Spleen (tissue), 11 donors: ENCODE measurements around the gene HSD17B12. TPM values are rescaled to one million over a fixed set of nuclear protein-coding genes. Genes with fewer than 3 reads are reported as not detected.

Experiments
- DNase-seq: peaks from one replicate; pipeline ENCODE4 v3.0.0-alpha.2; 2020
- H3K27ac ChIP-seq, 8 donors: fragments of 200-600 bp; sonication (generic) in 7 of 8; 1 replicate in 4 of 8; 2 replicates in 4 of 8; pipeline versions ENCODE4 v1.5.0 to v1.8.0; 2016 to 2021; ENCODE audit warnings: inconsistent platforms in 4 of 8, mild to moderate bottlenecking in 4 of 8, moderate library complexity in 1 of 8
- H3K27me3 ChIP-seq, 7 donors: fragments of 200-600 bp; sonication (generic) in 6 of 7; replicated peaks in 1 of 7; 1 replicate in 4 of 7; 2 replicates in 3 of 7; pipeline versions ENCODE4 v1.5.0 to v1.8.0; 2016 to 2021; ENCODE audit warnings: inconsistent platforms in 3 of 7, mild to moderate bottlenecking in 1 of 7
- H3K36me3 ChIP-seq, 6 donors: fragments of 200-600 bp; sonication (generic) in 5 of 6; 1 replicate in 4 of 6; 2 replicates in 2 of 6; pipeline versions ENCODE4 v1.5.0 to v1.8.0; 2016 to 2021; ENCODE audit warnings: inconsistent platforms in 2 of 6
- H3K4me1 ChIP-seq, 6 donors: fragments of 200-600 bp; sonication (generic) in 5 of 6; 1 replicate in 3 of 6; 2 replicates in 3 of 6; pipeline versions ENCODE4 v1.5.0 to v1.8.0; 2016 to 2021; ENCODE audit warnings: inconsistent platforms in 3 of 6
- H3K4me3 ChIP-seq, 8 donors: fragments of 200-600 bp; sonication (generic) in 7 of 8; 1 replicate in 4 of 8; 2 replicates in 4 of 8; pipeline versions ENCODE4 v1.5.0 to v1.8.0; 2016 to 2021; ENCODE audit warnings: inconsistent platforms in 4 of 8, mild to moderate bottlenecking in 4 of 8, moderate library complexity in 2 of 8
- H3K9me3 ChIP-seq, 8 donors: fragments of 200-600 bp; sonication (generic) in 7 of 8; 1 replicate in 4 of 8; 2 replicates in 4 of 8; pipeline versions ENCODE4 v1.5.0 to v1.8.0; 2016 to 2021; ENCODE audit warnings: inconsistent platforms in 4 of 8
- CTCF ChIP-seq, 11 experiments: fragments of 200-600 bp in 7 of 11; fragments of 450-650 bp in 4 of 11; sonication (generic) in 4 of 11; IDR thresholded peaks in 8 of 11; conservative IDR thresholded peaks in 3 of 11; 1 replicate in 7 of 11; 2 replicates in 4 of 11; pipeline versions ENCODE4 v1.4.0 to v1.8.0; 2016 to 2021; ENCODE audit warnings: antibody characterized with exemption in 11 of 11, inconsistent platforms in 4 of 11, mild to moderate bottlenecking in 1 of 11
- POLR2A ChIP-seq, 3 donors: fragments of 450-650 bp; IDR thresholded peaks; one replicate each; pipeline ENCODE4 v1.5.1; 2017; ENCODE audit warnings: antibody characterized with exemption in 3 of 3, mild to moderate bottlenecking in 1 of 3
- POLR2AphosphoS5 ChIP-seq, 3 donors: sonication (generic); formaldehyde crosslinking; IDR thresholded peaks; one replicate each; pipeline ENCODE4 v1.5.1; 2017; ENCODE audit warnings: antibody characterized with exemption in 3 of 3
- WGBS, 5 donors: extraction: QIAGEN DNeasy Blood & Tissue Kit in 3 of 5; methylation state at CpG; one replicate each; pipeline versions ENCODE4 v1.1.5 to v1.1.7; 2013 to 2018; 5-methylcytosine and 5-hydroxymethylcytosine counted together
- intact Hi-C: fragments of 100-400 bp; cut with DNase I; formaldehyde crosslinking; loops from one replicate; pipeline ENCODE4 v1.15.0; 2023; ENCODE audit warnings: low total_unique reads
- polyA plus RNA-seq, 3 donors: library from polyadenylated mRNA; stranded (reverse); fragments of 200-250 nt; gene quantifications; one replicate each; pipeline ENCODE4 v1.2.1, GENCODE V29; 2013
- total RNA-seq, 7 donors: library from RNA; depleted of rRNA in 3 of 7; stranded (reverse); fragments of >200 nt in 3 of 7; fragmentation: NEBNext Ultra II Directional in 4 of 7; extraction: Animal tissue kit (Norgen Biotek cat#: 25700) in 4 of 7; gene quantifications; one replicate each; pipeline versions ENCODE4 v1.1.0 to v1.2.1, GENCODE V29; 2016 to 2021
- donor health status: healthy with polysubstance abuse.
- donor health status: DM: no; HTN: no; CAD: no; lungs with moderate emphysema.
- donor health status: DM: no; HTN: no; CAD: no.
- donor health status: Bipolar disorder and iron deficiency.
- donor health status: healthy.
- donor health status: DM: no; HTN: no; CAD: no.
- donor health status: DM: yes; HTN: yes; CAD: no.

HSD17B12 gene
- total and polyA plus RNA-seq, 10 donors, result 17.5 to 80.0 (median 56.3) TPM

GRCh38 chr11:43832536-43832935 is 152.0 kb downstream of the HSD17B12 start:
- no peak for DNase-seq
- Histone ChIP-seq H3K27ac (no peak overlapping the region), H3K4me1 (peaks cover 0 to 8% (median 2%) of the 10 kb centered on the region in 6 donors), H3K9me3 (no peaks in the 10 kb centered on the region), H3K4me3 (no peak overlapping the region), H3K36me3 (peaks cover 0 to 32% (median 10%) of the 10 kb centered on the region in 6 donors), H3K27me3 (no peaks in the 10 kb centered on the region)
- TF ChIP-seq POLR2A (IDR thresholded peaks at IDR 0.05) (no peak), POLR2AphosphoS5 (IDR thresholded peaks at IDR 0.05) (no peak), CTCF (IDR thresholded peaks at IDR 0.05 in 8 of 11, conservative IDR thresholded peaks at IDR 0.05 in 3 of 11) (no peak)
- intact Hi-C loops, result no loop called here
- WGBS, 5 donors, result 93 to 100% (median 96%) methylated on average over 4 of the region's 4 CpGs

- Histone ChIP-seq H3K4me1 (peaks cover 0 to 8% (median 2%) of the 10 kb centered on the region in 6 donors), H3K36me3 (peaks cover 0 to 40% (median 10%) of the 10 kb centered on the region in 6 donors), H3K9me3 (no peaks in the 10 kb centered on the region), H3K27me3 (no peaks in the 10 kb centered on the region), H3K27ac (no peak overlapping the region), H3K4me3 (no peak overlapping the region)
- intact Hi-C loops, result no loop called here
- WGBS, 5 donors, result 91 to 98% (median 97%) methylated on average over 1 of the region's 1 CpG
- no peak for DNase-seq
- no peak for TF ChIP-seq POLR2A (IDR thresholded peaks at IDR 0.05)
- TF ChIP-seq CTCF (IDR thresholded peaks at IDR 0.05 in 8 of 11, conservative IDR thresholded peaks at IDR 0.05 in 3 of 11), result no peak
- no peak for TF ChIP-seq POLR2AphosphoS5 (IDR thresholded peaks at IDR 0.05)
Measured at GRCh38 chr11:43833657-43834073, 153.1 kb downstream of the HSD17B12 start.

GRCh38 chr11:43834286-43834685 is 153.7 kb downstream of the HSD17B12 start:
- H3K4me1 ChIP-seq, result peaks cover 0 to 8% (median 2%) of the 10 kb centered on the region in 6 donors
- no peak overlapping the region for H3K4me3 ChIP-seq
- no peaks in the 10 kb centered on the region for H3K27me3 ChIP-seq
- H3K27ac ChIP-seq, result no peak overlapping the region
- intact Hi-C loops, result no loop called here
- 87 to 97% (median 91%) methylated on average over 2 of the region's 2 CpGs for WGBS, 5 donors
- H3K9me3 ChIP-seq, result no peaks in the 10 kb centered on the region
- peaks cover 0 to 46% (median 14%) of the 10 kb centered on the region in 6 donors for H3K36me3 ChIP-seq
- DNase-seq, result no peak
- no peak for TF ChIP-seq CTCF (IDR thresholded peaks at IDR 0.05 in 8 of 11, conservative IDR thresholded peaks at IDR 0.05 in 3 of 11)
- no peak for TF ChIP-seq POLR2AphosphoS5 (IDR thresholded peaks at IDR 0.05)
- no peak for TF ChIP-seq POLR2A (IDR thresholded peaks at IDR 0.05)

- Histone ChIP-seq H3K27me3 (no peaks in the 10 kb centered on the region), H3K4me1 (peaks cover 0 to 8% (median 2%) of the 10 kb centered on the region in 6 donors), H3K9me3 (no peaks in the 10 kb centered on the region), H3K36me3 (peaks cover 0 to 55% (median 17%) of the 10 kb centered on the region in 6 donors), H3K4me3 (no peak overlapping the region), H3K27ac (no peak overlapping the region)
- intact Hi-C loops, result no loop called here
- DNase-seq, result no peak
- TF ChIP-seq POLR2AphosphoS5 (IDR thresholded peaks at IDR 0.05) (no peak), POLR2A (IDR thresholded peaks at IDR 0.05) (no peak), CTCF (IDR thresholded peaks at IDR 0.05 in 8 of 11, conservative IDR thresholded peaks at IDR 0.05 in 3 of 11) (no peak)
- 81 to 91% (median 87%) methylated on average over 7 of the region's 7 CpGs for WGBS, 5 donors
Measured at GRCh38 chr11:43835104-43835503, 154.6 kb downstream of the HSD17B12 start.
